Measurements from ENCODE around the gene APBB1IP. TPM values are rescaled to one million over a fixed set of nuclear protein-coding genes. Genes with fewer than 3 reads are reported as not detected.
A peak's percentile ranks its signal among the peaks of the same experiment; 100 is the strongest.

APBB1IP gene
- total and polyA plus RNA-seq, 12 donors, result 0.60 to 16.1 (median 7.8) TPM

- WGBS, 4 donors, result 12 to 38% (median 20%) methylated on average over 15 to 64 of the region's 64 CpGs
- H3K36me3 ChIP-seq (replicated peaks in 1 of 2), result no peaks in the 10 kb centered on the region
These were observed 128.6 kb downstream of the APBB1IP start for GRCh38 chr10:26566525-26567350.

GRCh38 chr10:26567351-26567721 is 129.2 kb downstream of the APBB1IP start:
- TF ChIP-seq CTCF (IDR thresholded peaks at IDR 0.05), result no peak
- no peak for TF ChIP-seq POLR2A (IDR thresholded peaks at IDR 0.05)
- Histone ChIP-seq H3K36me3 (replicated peaks in 1 of 2) (no peaks in the 10 kb centered on the region), H3K4me3 (peak overlapping the region in 2 of 4 donors; percentile 25 to 58), H3K9me3 (replicated peaks in 1 of 3) (no peaks in the 10 kb centered on the region), H3K27me3 (no peaks in the 10 kb centered on the region), H3K27ac (no peak overlapping the region), H3K4me1 (replicated peaks in 1 of 2) (peaks cover 4 to 8% of the 10 kb centered on the region in 2 donors)
- WGBS, 4 donors, result 14 to 32% (median 22%) methylated on average over 6 to 10 of the region's 10 CpGs
- intact Hi-C loops (cut with DNase I), result no loop called here
- DNase-seq, result no peak

More at GRCh38 chr10:26566525-26567350, 128.6 kb downstream of the APBB1IP start:
- Histone ChIP-seq H3K27me3 (no peaks in the 10 kb centered on the region), H3K4me3 (peak overlapping the region in 2 of 4 donors; percentile 25 to 58), H3K9me3 (replicated peaks in 1 of 3) (no peaks in the 10 kb centered on the region), H3K27ac (no peak overlapping the region), H3K4me1 (replicated peaks in 1 of 2) (peaks cover 4 to 8% of the 10 kb centered on the region in 2 donors)
- TF ChIP-seq POLR2A (IDR thresholded peaks at IDR 0.05) (no peak), CTCF (IDR thresholded peaks at IDR 0.05) (no peak)
- intact Hi-C loops (cut with DNase I), result no loop called here
- peak in 5 of 7 donors; percentile 20 to 44 (median 30) for DNase-seq

GRCh38 chr10:26571655-26572054 is 133.5 kb downstream of the APBB1IP start:
- no peak for DNase-seq
- TF ChIP-seq POLR2A (IDR thresholded peaks at IDR 0.05) (no peak), CTCF (IDR thresholded peaks at IDR 0.05) (no peak)
- H3K27me3 ChIP-seq, result no peaks in the 10 kb centered on the region
- no peaks in the 10 kb centered on the region for H3K36me3 ChIP-seq (replicated peaks in 1 of 2)
- H3K4me1 ChIP-seq (replicated peaks in 1 of 2), result peaks cover 4 to 7% of the 10 kb centered on the region in 2 donors
- H3K9me3 ChIP-seq (replicated peaks in 1 of 3), result no peaks in the 10 kb centered on the region
- H3K27ac ChIP-seq, result no peak overlapping the region
- H3K4me3 ChIP-seq, result no peak overlapping the region
- 49 to 89% (median 64%) methylated on average over 1 of the region's 1 CpG for WGBS, 4 donors
- intact Hi-C loops (cut with DNase I), result no loop called here

- Histone ChIP-seq H3K4me3 (no peak overlapping the region), H3K9me3 (replicated peaks in 1 of 3) (no peaks in the 10 kb centered on the region), H3K36me3 (replicated peaks in 1 of 2) (no peaks in the 10 kb centered on the region), H3K27ac (no peak overlapping the region), H3K4me1 (replicated peaks in 1 of 2) (no peaks in the 10 kb centered on the region), H3K27me3 (no peaks in the 10 kb centered on the region)
- WGBS, 4 donors, result 14 to 27% (median 18%) methylated on average over 2 of the region's 2 CpGs
- TF ChIP-seq CTCF (IDR thresholded peaks at IDR 0.05) (peak in 1 of 6 experiments; percentile 8), POLR2A (IDR thresholded peaks at IDR 0.05) (no peak)
- DNase-seq, result no peak
- intact Hi-C loops (cut with DNase I), result no loop called here
These were observed 135.5 kb downstream of the APBB1IP start for GRCh38 chr10:26573674-26574073.
